Right lung (tissue), 5 donors: ENCODE data around the gene TSPAN9. TPM values are rescaled to one million over a fixed set of nuclear protein-coding genes. Genes with fewer than 3 reads are reported as not detected.

Experiments used
- DNase-seq, 2 donors: peaks; one replicate each; pipeline ENCODE4 v3.0.0-alpha.2; 2013
- polyA plus RNA-seq, 5 donors: library from polyadenylated mRNA; unstranded; fragments of 120-200 nt; gene quantifications; one replicate each; pipeline versions ENCODE4 v1.2.1 to v1.2.3, GENCODE V29; 2013; ENCODE audit warnings: inconsistent platforms in 1 of 5, low replicate concordance in 1 of 5; ENCODE audit not compliant: insufficient read length in 5 of 5, insufficient read depth in 1 of 5

Gene TSPAN9
- polyA plus RNA-seq, 5 donors: 81.2 to 102 (median 91.2) TPM

DNA sequence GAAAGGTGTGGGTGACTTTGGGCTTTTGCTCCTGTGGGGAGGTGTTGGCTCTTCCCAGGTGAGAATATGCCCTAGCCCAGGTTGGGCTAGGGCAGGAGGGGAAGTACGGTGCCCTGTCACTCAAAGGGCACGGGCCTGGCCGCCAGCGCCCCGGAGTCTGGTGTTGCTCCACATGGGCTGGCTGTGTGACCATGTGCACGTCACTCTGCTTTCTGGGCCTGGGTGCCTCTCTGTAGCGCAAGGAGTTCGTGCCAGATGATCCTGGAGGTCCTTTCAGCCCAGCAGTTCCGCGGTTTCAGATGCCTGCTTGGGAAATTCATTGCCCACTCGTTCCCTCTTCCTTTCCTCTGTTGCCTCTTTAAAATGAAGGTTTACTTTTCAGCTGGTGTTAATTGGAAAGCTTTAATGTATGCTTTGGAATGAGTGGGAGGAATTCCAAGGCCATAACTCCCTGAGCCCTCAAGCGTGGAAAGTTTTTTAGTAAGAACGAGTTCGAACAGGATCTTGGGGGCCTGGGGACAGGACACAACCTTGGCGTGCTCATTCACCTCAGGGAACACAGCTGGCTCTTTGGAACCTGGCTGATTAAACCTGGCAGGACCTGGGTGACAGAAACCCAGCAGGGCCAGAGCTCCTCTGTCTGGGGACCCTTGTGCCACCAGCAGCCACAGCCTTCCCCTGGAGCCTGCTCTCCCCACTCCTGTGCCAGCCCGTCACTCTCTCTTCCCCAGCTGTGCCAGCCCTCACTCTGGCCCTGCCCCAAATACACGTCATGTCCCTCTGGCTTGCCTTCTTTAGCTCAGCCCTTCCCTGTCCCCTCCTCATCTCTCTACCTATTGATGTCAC, 42.8 kb downstream of the TSPAN9 start:
- no peak for DNase-seq

DNA sequence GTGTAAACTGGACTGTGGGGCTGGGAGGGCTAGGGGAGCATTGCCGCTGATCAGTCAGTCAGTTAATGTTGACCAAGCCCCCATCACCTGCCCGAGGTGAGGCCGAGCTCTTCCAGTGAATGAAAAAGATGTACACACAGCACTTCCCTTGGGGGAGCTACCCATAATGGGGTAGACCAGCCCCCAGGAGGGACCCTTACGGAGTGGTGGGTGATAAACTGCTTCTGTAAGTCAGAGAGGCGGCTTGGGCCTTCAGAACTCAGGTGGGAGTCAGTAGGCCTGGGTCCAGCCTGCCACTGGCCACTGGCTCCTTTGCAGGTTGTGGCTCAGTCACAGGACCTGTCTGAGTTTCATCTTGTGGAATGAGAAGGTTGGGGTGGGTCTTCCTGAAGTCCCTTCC, 43.5 kb downstream of the TSPAN9 start:
- no peak for DNase-seq

DNA sequence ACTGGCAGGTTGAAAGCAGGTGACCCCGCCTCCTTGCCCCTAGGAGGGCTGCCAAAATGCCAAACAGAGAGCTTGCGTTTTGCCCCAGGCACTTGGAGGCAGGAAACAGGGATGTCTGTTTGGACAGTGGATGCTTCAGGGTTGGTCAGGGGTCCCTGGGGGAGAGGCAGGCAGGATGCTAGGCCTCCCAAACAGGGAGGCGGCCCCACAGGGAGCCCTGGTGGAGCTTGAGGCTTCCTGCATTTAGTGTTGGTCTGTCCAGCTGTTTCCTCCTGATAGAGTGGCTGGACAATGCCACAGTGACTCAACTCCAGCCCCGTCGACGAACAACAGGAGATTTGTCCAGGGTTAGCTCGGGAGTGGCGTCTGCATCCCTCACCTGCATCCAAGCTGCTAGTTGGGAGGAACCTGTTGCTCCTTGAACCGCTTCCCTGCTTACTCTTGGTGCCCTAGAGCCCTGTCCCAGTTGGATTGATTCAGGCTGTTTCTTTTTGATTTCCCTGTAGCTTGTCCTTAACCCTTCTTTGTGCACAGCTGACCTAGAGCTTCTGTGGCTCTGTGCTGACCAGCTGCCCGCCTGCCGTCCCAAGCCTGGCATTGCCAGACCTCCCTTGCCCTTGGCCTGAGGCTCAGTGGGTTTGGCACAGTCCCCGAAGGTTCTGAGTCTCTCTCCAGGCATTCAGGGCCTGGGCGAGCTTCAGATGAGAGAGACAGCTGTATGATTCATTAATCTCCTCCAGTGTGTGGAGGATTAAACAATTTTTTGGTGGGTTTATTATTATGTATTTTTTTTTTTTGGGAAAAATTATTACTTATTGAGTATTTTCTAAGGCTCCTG, 45.9 kb downstream of the TSPAN9 start:
- no peak for DNase-seq

DNA sequence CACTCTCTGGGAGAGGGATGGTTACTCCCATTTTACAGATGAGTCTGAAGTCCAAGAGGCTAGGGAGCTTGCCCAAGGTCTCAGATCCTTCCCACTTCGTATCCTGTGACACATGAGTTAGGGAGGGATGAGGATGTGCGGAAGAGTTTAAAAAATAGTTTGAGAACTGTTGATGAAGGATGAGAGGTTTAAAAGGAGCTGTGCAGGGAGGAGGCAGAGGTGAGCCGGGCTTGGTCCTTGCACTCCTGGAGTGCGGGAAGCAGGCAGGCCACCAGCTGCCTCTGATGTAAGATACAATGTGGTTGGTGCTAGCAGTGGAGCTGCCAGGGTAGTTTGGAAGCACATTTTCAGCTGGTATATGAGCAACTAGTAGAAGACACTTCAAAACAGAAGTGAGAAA, 46.5 kb downstream of the TSPAN9 start:
- DNase-seq: no peak

DNA sequence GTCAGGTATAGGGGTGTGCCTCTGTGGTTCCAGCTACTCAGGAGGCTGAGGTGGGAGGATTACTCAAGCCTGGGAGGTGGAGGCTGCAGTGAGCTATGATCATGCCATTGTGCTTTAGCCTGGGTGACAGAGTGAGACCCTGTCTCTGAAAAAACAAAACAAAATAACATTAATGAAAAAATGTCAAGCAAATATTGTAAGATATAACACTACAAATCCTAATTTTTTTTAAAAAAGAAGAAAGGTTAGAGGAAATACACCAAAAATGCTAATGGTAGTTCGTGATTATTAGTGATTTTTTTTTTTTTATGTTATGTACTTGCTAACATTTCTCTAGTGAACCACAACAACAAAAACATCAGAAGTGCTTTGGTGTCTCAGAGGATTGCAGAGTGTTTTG, 47.7 kb downstream of the TSPAN9 start:
- no peak for DNase-seq

DNA sequence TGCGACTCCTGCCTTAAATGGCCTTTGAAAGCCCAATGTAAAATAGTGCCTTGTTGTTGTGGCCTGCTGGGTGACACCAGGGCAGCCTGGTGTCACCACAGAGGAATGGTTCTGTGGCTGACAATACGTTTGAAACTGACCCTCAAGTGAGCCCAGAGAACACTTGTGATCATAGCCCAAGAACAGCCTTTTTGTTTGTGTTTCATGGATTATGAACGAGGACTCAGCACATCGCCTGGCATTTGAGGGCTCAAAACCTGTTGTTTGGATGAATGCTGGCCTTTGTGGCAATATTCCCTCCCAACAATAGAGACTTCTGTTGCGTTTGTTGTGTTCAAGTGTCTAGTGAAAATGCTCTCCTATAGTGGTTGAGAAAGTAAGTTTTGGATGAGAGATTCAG, 48.5 kb downstream of the TSPAN9 start:
- no peak for DNase-seq

DNA sequence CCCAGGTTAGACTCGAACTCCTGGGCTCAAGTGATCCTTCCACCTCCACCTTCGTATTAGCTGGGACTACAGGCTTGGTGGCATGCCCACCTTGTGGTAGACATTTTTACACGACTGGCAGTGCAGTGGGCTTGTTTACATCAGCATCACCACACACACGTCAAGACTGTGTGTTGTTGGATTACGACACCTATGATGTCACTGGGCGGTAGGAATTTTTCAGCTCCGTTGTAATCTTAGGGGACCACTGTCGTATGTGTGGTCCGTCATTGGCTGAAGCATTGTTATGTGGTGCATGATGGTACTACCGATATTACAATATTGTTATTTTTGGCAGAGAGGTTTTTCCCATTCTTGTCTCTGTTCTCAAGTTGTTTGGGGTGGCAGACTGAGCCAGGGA, 50.7 kb downstream of the TSPAN9 start:
- DNase-seq: no peak

DNA sequence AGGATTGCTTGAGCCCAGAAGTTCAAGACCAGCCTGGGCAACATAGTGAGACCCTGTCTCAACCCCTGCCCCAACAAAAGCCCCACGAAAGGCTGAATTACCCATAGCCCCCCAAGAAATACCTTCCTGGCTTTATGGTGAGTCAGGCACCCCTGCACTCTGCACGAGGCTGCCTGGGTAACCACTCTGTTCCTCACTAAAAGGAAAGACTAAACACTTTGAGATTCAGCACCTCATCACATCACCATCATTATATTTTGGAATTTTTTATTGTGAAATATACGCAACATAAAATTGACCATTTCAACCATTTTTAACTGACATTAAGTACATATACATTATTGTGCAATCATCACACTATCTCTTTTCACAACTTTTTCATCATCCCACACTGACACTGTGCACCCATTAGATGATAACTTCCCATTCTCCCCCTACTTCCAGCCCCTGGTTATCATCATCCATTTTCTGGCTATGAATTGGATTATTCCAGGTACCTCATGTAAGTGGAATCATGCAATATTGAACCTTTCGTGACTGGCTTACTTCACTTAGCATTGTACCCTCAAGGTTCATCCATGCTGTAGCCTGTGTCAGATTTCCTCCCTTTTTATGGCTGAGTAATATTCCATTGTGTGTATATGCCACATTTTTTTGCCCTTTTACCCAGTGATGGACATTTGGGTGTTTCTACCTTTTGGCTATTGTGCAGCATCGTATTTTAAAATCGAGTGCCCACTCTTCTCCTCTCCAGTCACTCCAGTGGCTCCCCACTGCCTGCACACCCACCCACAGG, 51.5 kb downstream of the TSPAN9 start:
- DNase-seq: no peak

DNA sequence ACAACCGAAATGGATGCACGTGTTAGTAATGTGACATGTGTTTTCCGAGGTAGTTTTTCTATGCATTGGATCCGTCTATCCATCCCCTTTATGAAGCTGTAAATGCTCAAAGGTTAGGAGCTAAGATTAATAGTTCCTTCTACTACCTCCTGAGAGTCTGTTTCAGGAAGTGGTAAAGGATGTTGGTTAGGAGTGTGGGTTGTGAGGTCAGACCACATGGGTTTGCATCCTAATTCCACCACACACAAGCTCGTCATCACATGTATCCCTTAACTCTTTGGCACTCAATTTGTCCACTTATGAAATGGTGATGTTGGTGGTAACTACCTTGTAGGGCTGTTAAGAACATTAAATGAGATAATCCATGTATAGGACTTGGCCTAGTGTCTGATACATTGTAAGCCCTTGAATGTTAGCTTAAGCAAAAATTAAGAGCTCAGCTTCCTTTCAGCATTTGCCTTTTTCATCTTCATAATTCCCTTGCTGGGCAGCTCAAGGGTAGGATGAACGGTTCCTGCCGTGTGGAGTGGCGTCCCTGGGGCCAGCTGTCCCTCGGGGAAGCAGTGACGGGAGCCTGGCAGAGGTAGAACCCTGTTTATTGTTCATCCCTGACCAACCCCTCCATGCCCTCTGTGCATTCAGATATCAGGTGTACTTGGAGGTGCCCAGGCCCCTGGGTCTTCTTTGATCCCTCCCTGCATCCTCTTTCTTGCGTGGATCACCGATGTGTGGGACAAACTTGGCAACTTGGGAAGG, 52.3 kb downstream of the TSPAN9 start:
- DNase-seq: no peak

DNA sequence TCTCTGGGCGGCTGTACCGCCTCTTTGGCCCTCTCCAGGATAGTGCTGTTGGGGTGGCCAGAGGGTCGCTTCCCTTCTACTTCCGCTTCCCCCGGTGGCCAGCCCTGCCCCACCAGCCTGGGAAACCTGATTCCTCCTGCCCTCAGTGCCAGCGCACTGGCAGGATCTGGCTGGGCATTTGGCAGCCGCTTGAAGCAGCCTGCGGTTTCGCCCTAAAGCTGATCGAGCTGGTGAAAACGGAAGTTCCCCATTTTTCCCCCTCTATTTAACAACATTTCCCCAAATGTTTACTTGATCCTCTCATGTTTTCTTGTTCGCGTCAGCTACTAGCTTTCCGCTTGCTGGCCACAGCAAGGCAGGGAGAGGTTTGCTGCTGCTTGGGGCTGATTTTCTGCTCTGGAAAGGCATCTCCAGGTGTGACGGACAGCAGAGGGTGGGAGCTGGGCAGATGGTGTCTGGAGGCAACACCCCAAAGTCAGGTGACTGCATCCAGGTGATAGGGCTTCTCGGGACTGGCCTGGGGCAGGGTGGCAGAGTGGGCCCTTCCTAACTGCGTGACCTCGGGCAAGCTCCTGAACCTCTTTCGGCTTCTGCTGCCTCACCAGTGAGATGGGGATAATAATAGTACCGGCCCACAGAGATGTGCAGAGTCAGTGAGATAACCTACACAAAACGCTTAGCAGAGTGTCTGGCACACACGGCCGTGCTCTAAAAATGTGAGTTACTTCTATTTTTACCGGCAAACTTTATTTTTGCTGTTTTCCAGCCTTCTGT, 53.1 kb downstream of the TSPAN9 start:
- DNase-seq: no peak

DNA sequence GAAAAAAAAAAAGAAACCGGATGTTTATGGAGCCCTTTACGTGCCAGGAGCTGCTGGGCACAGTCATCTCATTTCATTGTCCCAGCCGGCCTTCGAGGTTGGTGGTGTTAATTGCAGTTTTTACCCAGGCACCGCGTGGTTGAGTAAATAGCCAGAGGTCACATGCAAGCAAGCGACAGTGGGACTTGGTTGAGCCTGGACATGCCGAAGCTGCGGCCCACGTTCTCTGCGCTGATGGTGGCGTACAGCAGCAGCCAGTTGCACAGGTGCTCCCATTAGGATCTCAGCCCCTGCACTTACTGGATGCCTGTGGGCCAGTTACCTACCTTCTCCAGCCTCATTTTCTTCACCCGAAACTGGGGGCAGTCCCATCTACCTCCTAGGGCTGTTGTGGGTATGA, 54.0 kb downstream of the TSPAN9 start:
- DNase-seq: no peak

DNA sequence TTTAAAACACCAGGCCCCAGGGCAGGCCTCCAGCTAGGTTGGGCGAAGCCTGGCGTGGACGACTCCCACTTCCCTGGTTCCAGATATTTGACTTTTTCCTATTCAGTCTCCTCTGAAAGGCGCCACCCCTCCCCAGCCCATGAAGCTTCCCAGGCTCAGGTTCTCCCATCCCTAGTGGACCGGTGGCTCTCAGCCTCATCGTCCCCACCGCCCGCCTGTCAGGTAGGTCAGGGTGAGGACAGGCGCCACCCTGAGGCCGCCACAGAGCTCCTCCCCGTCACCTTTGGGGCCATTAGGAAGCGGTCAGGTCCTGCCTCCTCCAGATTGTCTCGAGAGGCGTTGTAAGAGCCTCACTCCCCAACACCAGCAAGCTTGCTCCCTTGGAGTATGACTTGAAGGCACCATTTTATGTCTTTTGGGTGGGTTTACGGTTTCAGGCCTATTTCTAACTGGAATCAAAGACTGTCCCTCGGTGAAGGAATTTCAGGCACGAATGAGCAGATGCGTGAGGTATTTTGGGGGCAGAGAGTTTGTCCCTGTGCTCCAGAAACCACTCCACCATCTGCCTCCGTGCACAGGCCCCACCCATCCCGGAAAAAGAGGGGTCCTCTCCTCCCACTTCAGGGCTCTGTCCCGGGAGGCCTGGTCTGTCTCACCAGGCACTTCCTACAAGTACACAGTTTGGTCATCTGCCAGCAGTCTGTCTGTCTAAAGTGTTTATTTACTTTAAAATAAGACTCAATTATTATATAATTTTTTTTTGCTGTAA, 55.6 kb downstream of the TSPAN9 start:
- peak; percentile 83 to 86 for DNase-seq

DNA sequence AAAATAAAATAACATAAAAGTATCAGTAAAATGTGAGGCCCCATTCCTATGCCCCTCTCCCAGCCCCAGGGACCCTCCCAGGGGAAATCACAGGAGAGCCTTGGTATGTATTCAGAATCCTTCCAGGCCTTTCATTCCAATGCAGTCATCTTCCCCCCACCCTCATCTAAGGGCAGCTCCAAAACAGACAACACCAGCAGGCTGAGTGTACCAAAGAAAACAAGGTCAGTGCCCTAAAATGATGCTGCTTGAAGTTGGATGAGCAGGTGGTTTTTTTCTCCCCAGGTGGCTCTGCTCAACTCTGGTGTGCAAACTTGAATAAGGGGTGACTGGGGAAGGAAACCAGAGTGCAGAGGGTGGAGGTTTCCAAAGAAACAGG, 56.2 kb downstream of the TSPAN9 start:
- no peak for DNase-seq

DNA sequence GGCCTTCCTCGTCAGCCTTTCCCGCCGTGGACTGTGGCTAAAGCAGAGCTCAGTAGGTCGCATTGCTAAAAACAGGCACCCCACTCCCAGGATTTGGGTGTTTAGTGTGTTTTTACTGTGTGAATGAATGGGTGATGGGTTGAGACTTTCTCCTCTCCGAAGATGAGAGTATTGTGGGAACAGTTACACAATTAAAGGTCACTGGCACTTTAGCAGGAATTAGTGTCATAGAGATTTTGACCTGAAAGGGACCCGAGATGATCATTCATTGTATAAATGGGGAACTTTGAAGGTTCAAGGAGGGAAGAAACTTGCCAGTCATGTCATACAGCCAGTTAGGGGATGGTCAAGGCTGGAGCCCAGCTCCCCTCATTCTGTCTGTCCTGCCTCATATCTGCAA, 56.9 kb downstream of the TSPAN9 start:
- no peak for DNase-seq

DNA sequence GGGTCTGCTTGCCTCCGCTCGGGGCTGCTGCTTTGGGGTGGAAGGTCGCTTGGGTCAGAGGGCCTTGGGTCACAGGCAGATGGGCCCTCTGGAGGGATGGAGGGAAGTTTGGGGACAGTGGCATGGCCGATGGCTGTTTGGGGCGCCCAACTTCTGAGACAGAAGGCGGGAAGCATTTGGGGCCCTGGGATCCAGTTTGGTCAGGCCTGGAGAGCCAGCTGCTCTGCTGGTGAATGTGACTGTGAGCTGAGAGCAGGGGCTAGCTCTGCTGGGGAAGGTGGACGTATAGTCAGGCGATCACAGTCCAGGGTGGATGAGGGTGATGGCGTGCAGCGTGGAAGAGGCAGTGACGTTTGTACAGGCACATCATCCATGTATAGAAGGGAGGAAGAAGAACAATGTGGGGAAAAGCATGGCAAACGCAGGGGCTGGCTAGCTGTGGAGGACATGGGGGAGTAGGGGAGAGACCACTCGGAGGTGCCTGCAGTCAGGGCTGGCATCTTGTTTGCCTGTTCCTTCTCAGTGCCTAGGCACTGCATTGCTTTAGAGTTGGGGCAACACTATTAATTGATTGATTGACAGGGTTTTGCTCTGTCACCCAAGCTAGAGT, 57.5 kb downstream of the TSPAN9 start:
- no peak for DNase-seq

DNA sequence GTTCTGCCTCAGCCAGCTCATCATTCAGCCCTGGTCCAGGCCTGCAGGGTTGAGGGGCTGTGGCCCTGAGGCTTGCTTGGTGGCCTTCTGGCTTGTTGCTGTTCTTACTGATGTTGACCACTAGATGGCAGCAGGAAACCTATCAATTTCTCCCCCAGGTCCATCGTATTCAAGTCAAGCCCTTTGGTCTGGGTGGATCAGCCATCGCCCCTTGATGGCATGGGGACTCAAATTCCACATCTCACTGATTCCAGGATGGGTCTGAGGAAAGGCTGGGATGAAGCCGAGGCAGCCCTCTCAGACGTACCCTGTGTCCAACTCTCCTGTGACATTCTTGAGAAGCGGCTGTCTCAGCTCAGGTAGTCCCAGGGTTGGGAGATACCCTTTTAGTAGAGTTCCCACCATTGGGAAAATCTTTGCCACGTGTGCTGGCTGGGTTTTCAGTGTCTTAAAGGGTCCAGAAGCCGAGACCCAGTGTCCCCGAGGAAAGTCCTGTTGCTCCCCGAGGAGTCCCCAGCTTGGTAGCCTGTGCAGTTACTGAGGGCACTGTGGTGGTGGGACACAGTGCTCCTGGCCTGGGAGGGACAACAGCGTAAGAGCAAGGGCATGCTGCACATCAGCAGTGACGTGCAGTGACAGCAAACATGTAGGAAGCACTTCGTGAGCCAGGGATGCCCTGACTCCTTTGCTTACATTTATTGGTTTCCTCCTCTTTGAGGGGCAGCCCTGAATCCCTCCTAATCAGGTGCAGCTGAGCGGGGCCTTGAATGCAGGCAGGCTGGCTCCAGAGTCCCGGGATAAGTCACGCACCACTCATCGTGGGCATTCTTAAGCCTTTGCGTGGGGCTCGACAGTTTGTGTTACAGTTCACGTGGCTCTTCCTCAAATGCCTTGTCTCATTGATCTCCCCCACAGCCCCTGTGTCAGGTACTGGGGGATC, 58.6 kb downstream of the TSPAN9 start:
- peak; percentile 57 to 74 for DNase-seq

DNA sequence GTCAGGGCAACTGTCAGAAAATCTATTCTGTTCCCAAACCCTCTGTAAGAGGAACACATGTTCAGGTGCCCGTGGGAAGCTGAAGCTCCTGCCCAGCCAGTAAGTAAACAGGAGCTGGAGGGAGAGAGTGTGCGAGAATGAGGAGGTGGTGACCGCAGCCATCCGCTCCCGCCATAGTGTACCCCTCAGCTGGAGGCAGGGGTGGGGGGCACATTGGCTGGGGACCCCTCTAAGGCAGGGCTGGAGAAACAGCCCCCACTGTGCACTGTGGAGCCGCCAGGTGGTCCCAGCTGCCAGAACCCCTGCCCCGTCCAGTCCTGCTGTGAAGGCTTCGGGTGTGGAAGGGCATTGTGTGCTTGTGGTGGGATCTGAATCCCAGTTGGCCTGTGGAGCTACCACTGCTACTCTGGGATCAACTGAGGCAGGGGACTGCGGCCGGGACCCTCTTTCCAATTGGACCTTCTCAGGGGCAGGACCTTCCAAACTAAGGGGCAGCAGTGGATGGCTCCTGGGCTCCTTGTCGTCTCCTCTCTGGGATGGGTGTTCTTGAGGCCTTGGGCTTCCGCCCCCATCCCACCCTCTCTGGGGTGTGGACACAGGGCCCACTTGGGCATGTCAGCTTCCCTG, 59.6 kb downstream of the TSPAN9 start:
- DNase-seq: no peak

DNA sequence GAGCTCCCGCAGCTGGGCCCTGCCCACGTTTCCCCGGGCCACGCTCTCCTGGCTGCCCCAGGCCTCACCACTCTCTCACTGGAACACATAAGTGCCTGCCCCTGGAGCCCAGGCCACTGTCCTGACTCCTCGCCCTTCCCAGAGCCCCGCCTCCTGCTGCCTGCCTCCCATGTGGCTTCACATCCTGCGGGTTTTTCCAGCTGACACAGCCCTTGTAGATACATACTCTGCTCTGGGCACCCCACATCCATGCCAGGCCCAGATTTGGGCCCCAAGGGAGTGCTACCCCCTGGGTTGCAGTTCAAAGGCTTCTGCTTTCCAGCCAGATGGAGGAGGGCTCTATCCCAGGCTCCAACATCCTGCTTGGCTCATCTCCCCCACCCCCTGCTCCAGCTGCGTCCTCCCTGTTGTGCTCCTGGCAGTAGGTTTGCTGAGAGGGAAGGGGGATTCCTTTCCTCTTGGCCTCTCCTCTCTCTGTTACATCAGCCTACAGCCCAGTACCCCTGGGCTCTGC, 60.1 kb downstream of the TSPAN9 start:
- DNase-seq: peak; percentile 68 to 79
